Measurements from ENCODE around the gene ZNF780B. TPM values are rescaled to one million over a fixed set of nuclear protein-coding genes. Genes with fewer than 3 reads are reported as not detected.

Gene ZNF780B
- total RNA-seq, 4 donors from 2014 or later = 2.5 to 5.3 (median 4.3) TPM

DNA sequence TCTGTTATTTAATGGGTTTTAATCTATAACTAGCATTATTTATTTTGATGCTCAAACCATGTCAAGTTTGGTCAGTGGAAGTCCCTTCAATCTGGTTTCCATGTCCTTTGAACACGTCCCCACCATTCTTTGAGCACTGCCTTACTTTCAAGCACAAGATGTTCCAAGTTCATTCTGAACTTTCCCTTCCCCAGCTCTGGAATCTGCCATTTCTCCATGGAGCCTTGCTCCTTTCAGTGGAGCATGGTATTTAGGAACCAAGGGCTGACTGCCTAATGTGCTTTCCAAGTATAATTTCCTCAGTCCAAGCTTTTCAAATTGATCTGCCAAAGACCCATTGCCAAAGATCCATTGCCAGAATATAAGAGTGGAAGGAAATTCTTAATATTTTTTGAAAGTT lies 60.2 kb downstream of the ZNF780B start:
- no peak overlapping the region for H3K27ac ChIP-seq
- in situ Hi-C loops (cut with MboI; ENCODE audit: low sequenced_read_pairs in 4 of 4) = loop anchor here in 1 of 4 donors (25.0 kb wide), 1 partner anchor 217 kb away; the partner anchor contains the start of gene TTC9B

DNA sequence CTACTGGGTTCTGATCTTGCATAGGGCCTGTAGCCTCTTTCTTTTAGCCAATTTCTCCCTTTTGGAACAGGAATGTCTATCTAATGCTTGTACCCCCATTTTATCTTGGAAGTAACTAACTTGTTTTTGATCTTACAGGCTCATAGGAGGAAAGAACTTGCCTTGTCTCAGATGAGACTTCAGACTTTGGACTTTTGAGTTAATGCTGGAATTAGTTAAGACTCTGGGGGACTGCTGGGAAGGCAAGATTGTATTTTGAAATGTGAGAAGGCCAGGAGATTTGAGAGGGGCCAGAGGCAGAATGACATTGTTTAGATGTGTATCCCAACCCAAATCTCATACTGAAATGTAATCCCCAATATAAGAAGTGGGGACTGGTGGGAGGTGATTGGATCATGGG lies 61.7 kb downstream of the ZNF780B start:
- peaks cover 13 to 17% of the 10 kb centered on the region in 2 donors for H3K4me1 ChIP-seq
- TF ChIP-seq, protein P1, sequence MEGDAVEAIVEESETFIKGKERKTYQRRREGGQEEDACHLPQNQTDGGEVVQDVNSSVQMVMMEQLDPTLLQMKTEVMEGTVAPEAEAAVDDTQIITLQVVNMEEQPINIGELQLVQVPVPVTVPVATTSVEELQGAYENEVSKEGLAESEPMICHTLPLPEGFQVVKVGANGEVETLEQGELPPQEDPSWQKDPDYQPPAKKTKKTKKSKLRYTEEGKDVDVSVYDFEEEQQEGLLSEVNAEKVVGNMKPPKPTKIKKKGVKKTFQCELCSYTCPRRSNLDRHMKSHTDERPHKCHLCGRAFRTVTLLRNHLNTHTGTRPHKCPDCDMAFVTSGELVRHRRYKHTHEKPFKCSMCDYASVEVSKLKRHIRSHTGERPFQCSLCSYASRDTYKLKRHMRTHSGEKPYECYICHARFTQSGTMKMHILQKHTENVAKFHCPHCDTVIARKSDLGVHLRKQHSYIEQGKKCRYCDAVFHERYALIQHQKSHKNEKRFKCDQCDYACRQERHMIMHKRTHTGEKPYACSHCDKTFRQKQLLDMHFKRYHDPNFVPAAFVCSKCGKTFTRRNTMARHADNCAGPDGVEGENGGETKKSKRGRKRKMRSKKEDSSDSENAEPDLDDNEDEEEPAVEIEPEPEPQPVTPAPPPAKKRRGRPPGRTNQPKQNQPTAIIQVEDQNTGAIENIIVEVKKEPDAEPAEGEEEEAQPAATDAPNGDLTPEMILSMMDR (IDR thresholded peaks at IDR 0.05 in 4 of 5, conservative IDR thresholded peaks at IDR 0.05 in 1 of 5) = no peak
- no peak for TF ChIP-seq POLR2A (IDR thresholded peaks at IDR 0.05)
- H3K9me3 ChIP-seq = no peaks in the 10 kb centered on the region
- DNase-seq = no peak
- in situ Hi-C loops (cut with MboI; ENCODE audit: low sequenced_read_pairs in 4 of 4) = loop anchor here in 1 of 4 donors (25.0 kb wide), 1 partner anchor 218 kb away; the partner anchor contains the start of gene TTC9B
- H3K4me3 ChIP-seq = no peak overlapping the region
- peaks cover 0 to 4% of the 10 kb centered on the region in 2 donors for H3K36me3 ChIP-seq
- ATAC-seq = no peak
- intact Hi-C loops (cut with DNase I; ENCODE audit: low total_unique reads) = loop anchor here (10.0 kb wide), 1 partner anchor 200 kb away; the partner anchor contains the start of gene MAP3K10
- no peaks in the 10 kb centered on the region for H3K27me3 ChIP-seq
- H3K27ac ChIP-seq = no peak overlapping the region

More for the DNA sequence above, 60.2 kb downstream of the ZNF780B start:
- ATAC-seq = no peak
- DNase-seq = no peak
- Histone ChIP-seq H3K9me3 (no peaks in the 10 kb centered on the region), H3K36me3 (peaks cover 0 to 13% of the 10 kb centered on the region in 2 donors), H3K27me3 (no peaks in the 10 kb centered on the region), H3K4me1 (peaks cover 13 to 17% of the 10 kb centered on the region in 2 donors), H3K4me3 (peak overlapping the region in 2 of 4 donors; percentile 85)
- no peak for TF ChIP-seq POLR2A (IDR thresholded peaks at IDR 0.05)
- TF ChIP-seq, protein P1 (IDR thresholded peaks at IDR 0.05 in 4 of 5, conservative IDR thresholded peaks at IDR 0.05 in 1 of 5) = no peak
- intact Hi-C loops (cut with DNase I; ENCODE audit: low total_unique reads) = loop anchor here (5.0 to 10.0 kb wide), 2 partner anchors 97 to 199 kb away; partner anchors contain the start of genes MAP3K10 and ZNF780A

DNA sequence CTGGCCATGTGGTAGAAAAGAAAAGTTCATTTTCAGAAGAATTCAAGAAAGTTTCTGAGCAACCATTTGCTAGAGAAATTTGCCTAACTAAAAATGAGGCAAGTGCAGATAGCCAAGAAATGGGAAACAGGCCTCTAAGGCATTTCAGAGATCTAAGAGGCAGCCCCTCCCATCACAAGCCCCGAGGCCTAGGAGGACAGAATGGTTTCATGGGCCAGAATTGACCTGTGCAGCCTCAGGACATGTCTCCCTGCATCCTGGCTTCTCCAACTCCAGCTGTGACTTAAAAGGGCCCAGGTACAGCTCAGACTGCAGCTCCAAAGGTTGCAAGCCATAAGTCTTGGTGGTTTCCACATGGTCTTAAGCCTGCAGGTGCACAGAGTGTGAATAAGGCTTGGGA lies 62.4 kb downstream of the ZNF780B start:
- ATAC-seq = no peak
- H3K27me3 ChIP-seq = no peaks in the 10 kb centered on the region

DNA sequence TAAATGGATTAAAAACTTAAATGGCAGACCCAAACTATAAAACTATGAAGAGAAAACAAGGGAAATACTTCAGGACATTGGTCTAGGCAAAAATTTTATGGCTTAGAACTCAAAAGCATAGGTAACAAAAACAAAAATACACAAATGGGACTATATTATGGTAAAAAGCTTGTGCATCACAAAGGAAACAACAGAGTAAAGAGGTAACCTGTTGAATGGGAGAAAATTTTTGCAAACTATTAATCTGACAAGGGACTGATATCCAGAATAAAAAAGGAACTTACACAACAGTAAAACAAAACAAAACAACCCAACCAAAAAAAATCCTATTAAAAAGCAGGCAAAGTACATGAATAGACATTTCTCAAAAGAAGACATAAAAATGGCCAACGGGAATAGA lies 68.4 kb downstream of the ZNF780B start:
- DNase-seq = no peak
- Histone ChIP-seq H3K27me3 (no peaks in the 10 kb centered on the region), H3K27ac (no peak overlapping the region), H3K36me3 (peaks cover 0 to 18% of the 10 kb centered on the region in 2 donors), H3K9me3 (peaks cover 0 to 3% (median 3%) of the 10 kb centered on the region in 3 donors), H3K4me1 (no peaks in the 10 kb centered on the region), H3K4me3 (no peak overlapping the region)
- in situ Hi-C loops (cut with MboI; ENCODE audit: low sequenced_read_pairs in 4 of 4) (loop anchor here in 1 of 4 donors (25.0 kb wide), 1 partner anchor 225 kb away; the partner anchor contains the start of gene TTC9B), intact Hi-C loops (cut with DNase I; ENCODE audit: low total_unique reads) (no loop called here)
- TF ChIP-seq POLR2A (IDR thresholded peaks at IDR 0.05) = no peak
- TF ChIP-seq, protein P1 (IDR thresholded peaks at IDR 0.05 in 4 of 5, conservative IDR thresholded peaks at IDR 0.05 in 1 of 5) = no peak
- ATAC-seq = no peak

More for the DNA sequence above, 62.4 kb downstream of the ZNF780B start:
- Histone ChIP-seq H3K9me3 (no peaks in the 10 kb centered on the region), H3K36me3 (no peaks in the 10 kb centered on the region), H3K4me1 (peaks cover 13 to 17% of the 10 kb centered on the region in 2 donors), H3K4me3 (no peak overlapping the region), H3K27ac (no peak overlapping the region)
- intact Hi-C loops (cut with DNase I; ENCODE audit: low total_unique reads) = loop anchor here (10.0 kb wide), 1 partner anchor 201 kb away; the partner anchor contains the start of gene MAP3K10
- in situ Hi-C loops (cut with MboI; ENCODE audit: low sequenced_read_pairs in 4 of 4) = loop anchor here in 1 of 4 donors (25.0 kb wide), 1 partner anchor 219 kb away; the partner anchor contains the start of gene TTC9B
- no peak for TF ChIP-seq POLR2A (IDR thresholded peaks at IDR 0.05)
- TF ChIP-seq, protein P1 (IDR thresholded peaks at IDR 0.05 in 4 of 5, conservative IDR thresholded peaks at IDR 0.05 in 1 of 5) = no peak
- no peak for DNase-seq
